ENCODE measurements around the gene HOXB2.
"Not testable (repeated sequence)": the region's sequence is repeated elsewhere in the genome, so short reads cannot be mapped to it uniquely, and the experiment has no call there.

HOXB2 gene

GRCh38 chr17:48510381-48510760, 34.5 kb downstream of the HOXB2 start:
- no peak for TF ChIP-seq CTCF (IDR thresholded peaks at IDR 0.05; ENCODE audit: low read depth, low read length, missing control alignments)
- no peak for DNase-seq (ENCODE audit: low read depth)
- H3K4me3 ChIP-seq (ENCODE audit: low read depth, low read length), result no peak overlapping the region

- H3K4me3 ChIP-seq (ENCODE audit: low read depth, low read length), result not testable (repeated sequence)
Observed at GRCh38 chr17:48509708-48510107, 35.2 kb downstream of the HOXB2 start.

GRCh38 chr17:48506246-48506645, 38.7 kb downstream of the HOXB2 start:
- no peak for TF ChIP-seq CTCF (IDR thresholded peaks at IDR 0.05; ENCODE audit: low read depth, low read length, missing control alignments)
- H3K4me3 ChIP-seq (ENCODE audit: low read depth, low read length), result no peak overlapping the region
- DNase-seq (ENCODE audit: low read depth), result no peak

More at GRCh38 chr17:48509708-48510107, 35.2 kb downstream of the HOXB2 start:
- DNase-seq (ENCODE audit: low read depth), result not testable (repeated sequence)

- peak; percentile 77 for DNase-seq (ENCODE audit: low read depth)
- no peak overlapping the region for H3K4me3 ChIP-seq (ENCODE audit: low read depth, low read length)
- no peak for TF ChIP-seq CTCF (IDR thresholded peaks at IDR 0.05; ENCODE audit: low read depth, low read length, missing control alignments)
Observed at GRCh38 chr17:48505788-48506187, 39.1 kb downstream of the HOXB2 start.

GRCh38 chr17:48504953-48505352, 40.0 kb downstream of the HOXB2 start:
- no peak for TF ChIP-seq CTCF (IDR thresholded peaks at IDR 0.05; ENCODE audit: low read depth, low read length, missing control alignments)
- no peak for DNase-seq (ENCODE audit: low read depth)

GRCh38 chr17:48503747-48504146, 41.2 kb downstream of the HOXB2 start:
- no peak for DNase-seq (ENCODE audit: low read depth)

More at GRCh38 chr17:48504953-48505352, 40.0 kb downstream of the HOXB2 start:
- H3K4me3 ChIP-seq (ENCODE audit: low read depth, low read length), result no peak overlapping the region

GRCh38 chr17:48502901-48503300, 42.0 kb downstream of the HOXB2 start:
- no peak for DNase-seq (ENCODE audit: low read depth)
- no peak overlapping the region for H3K4me3 ChIP-seq (ENCODE audit: low read depth, low read length)
- TF ChIP-seq CTCF (IDR thresholded peaks at IDR 0.05; ENCODE audit: low read depth, low read length, missing control alignments), result no peak

More at GRCh38 chr17:48503747-48504146, 41.2 kb downstream of the HOXB2 start:
- no peak overlapping the region for H3K4me3 ChIP-seq (ENCODE audit: low read depth, low read length)
- TF ChIP-seq CTCF (IDR thresholded peaks at IDR 0.05; ENCODE audit: low read depth, low read length, missing control alignments), result no peak

All from GM12864 (cell line).